Nephron progenitor cell (in vitro differentiated cells): ENCODE measurements around the gene PHF21B.
"Not testable (repeated sequence)": the region's sequence is repeated elsewhere in the genome, so short reads cannot be mapped to it uniquely, and the experiment has no call there.

Experiments
- DNase-seq: peaks from one replicate; pipeline ENCODE4 v3.0.0; 2021
- H3K27ac Mint-ChIP-seq: 2 replicates; pipeline ENCODE4 v1.8.0; 2021; ENCODE audit warnings: mild to moderate bottlenecking, moderate library complexity, mixed read lengths
- H3K27me3 Mint-ChIP-seq: 2 replicates; pipeline ENCODE4 v1.8.0; 2021; ENCODE audit warnings: mild to moderate bottlenecking, low read depth, mixed read lengths; ENCODE audit not compliant: poor library complexity
- H3K36me3 Mint-ChIP-seq: 2 replicates; pipeline ENCODE4 v1.8.0; 2021; ENCODE audit warnings: low read depth, mixed read lengths
- H3K4me1 Mint-ChIP-seq: 2 replicates; pipeline ENCODE4 v1.8.0; 2021; ENCODE audit warnings: mixed read lengths
- H3K4me3 Mint-ChIP-seq: 2 replicates; pipeline ENCODE4 v1.8.0; 2021; ENCODE audit warnings: mild to moderate bottlenecking, moderate library complexity, mixed read lengths
- H3K9me3 Mint-ChIP-seq: 2 replicates; pipeline ENCODE4 v1.8.0; 2021; ENCODE audit warnings: mild to moderate bottlenecking, moderate library complexity, mixed read lengths
- TF ChIP-seq, protein P1 (sequence below): fragments of 200-600 bp; sonication (generic); IDR thresholded peaks from 2 replicates; pipeline ENCODE4 v1.5.0; 2021; ENCODE audit warnings: antibody characterized with exemption

The PHF21B gene

DNA sequence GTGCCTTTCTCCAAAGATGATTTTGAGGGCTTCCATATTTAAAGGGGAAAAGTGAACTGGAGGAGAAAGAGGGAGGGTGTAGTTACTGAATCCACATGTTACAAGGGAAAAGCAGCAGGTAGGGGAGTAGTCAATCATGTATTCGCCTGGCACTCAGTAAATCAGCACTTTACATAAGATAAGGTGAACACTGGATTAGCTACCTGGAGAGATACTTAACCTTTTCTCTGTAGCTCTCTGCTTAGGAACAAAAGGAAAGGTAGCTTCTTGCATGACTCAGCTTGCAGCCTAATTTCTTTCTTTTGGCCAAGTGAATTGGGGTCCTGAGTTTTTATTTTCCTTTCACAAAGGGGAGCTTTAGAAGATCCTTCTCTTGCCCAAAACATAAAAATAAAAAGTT lies 43.3 kb upstream of the PHF21B start:
- H3K36me3 Mint-ChIP-seq: no peaks in the 10 kb centered on the region
- H3K9me3 Mint-ChIP-seq: no peaks in the 10 kb centered on the region
- no peak overlapping the region for H3K27ac Mint-ChIP-seq
- H3K4me1 Mint-ChIP-seq: peaks cover 13% of the 10 kb centered on the region
- DNase-seq: no peak
- H3K4me3 Mint-ChIP-seq: no peak overlapping the region
- TF ChIP-seq, protein P1, sequence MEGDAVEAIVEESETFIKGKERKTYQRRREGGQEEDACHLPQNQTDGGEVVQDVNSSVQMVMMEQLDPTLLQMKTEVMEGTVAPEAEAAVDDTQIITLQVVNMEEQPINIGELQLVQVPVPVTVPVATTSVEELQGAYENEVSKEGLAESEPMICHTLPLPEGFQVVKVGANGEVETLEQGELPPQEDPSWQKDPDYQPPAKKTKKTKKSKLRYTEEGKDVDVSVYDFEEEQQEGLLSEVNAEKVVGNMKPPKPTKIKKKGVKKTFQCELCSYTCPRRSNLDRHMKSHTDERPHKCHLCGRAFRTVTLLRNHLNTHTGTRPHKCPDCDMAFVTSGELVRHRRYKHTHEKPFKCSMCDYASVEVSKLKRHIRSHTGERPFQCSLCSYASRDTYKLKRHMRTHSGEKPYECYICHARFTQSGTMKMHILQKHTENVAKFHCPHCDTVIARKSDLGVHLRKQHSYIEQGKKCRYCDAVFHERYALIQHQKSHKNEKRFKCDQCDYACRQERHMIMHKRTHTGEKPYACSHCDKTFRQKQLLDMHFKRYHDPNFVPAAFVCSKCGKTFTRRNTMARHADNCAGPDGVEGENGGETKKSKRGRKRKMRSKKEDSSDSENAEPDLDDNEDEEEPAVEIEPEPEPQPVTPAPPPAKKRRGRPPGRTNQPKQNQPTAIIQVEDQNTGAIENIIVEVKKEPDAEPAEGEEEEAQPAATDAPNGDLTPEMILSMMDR: no peak
- H3K27me3 Mint-ChIP-seq: peaks cover 58% of the 10 kb centered on the region

DNA sequence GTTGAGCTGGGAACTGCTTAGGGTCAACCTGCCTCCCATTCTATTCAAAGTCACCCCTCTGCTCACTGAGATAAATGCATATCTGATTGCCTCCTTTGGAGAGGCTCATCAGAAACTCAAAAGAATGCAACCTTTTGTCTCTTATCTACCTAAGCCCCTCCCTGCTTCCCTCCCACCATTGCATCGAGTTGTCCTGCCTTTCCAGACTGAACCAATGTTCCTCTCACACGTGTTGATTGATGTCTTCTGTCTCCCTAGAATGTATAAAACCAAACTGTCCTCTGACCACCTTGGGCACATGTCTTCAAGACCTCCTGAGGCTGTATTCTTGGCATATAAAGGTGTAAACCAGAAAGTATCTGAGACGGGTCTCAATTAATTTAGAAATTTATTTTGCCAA lies 42.9 kb upstream of the PHF21B start:
- H3K4me1 Mint-ChIP-seq: peaks cover 13% of the 10 kb centered on the region
- not testable (repeated sequence) for H3K27ac Mint-ChIP-seq

DNA sequence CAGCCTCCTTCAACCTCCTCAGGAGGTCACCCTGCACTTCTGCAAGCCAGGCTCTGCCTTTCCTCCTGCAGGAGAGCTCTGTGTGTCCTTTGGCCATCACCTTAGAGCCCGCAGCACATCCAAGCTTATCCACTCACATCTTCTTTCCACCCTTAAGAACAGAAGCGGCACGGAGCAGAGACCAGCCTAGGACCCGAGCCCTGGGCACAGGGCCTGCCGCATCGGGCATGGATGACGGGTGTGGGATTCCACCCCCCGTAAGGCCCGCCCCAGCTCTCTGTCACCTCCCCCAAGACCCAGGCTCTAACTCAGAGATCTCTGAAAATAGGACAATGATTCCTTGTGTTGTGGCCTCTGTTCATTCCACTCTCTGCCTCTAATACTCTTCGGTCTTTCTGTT lies 42.1 kb upstream of the PHF21B start:
- no peak overlapping the region for H3K4me3 Mint-ChIP-seq
- no peak for DNase-seq
- peaks cover 20% of the 10 kb centered on the region for H3K4me1 Mint-ChIP-seq
- H3K9me3 Mint-ChIP-seq: peaks cover 4% of the 10 kb centered on the region
- no peak overlapping the region for H3K27ac Mint-ChIP-seq
- no peaks in the 10 kb centered on the region for H3K36me3 Mint-ChIP-seq
- TF ChIP-seq, protein P1: no peak
- H3K27me3 Mint-ChIP-seq: peaks cover 54% of the 10 kb centered on the region

More for the DNA sequence above, 42.9 kb upstream of the PHF21B start:
- not testable (repeated sequence) for H3K4me3 Mint-ChIP-seq, H3K36me3 Mint-ChIP-seq, H3K9me3 Mint-ChIP-seq, DNase-seq
- H3K27me3 Mint-ChIP-seq: peaks cover 55% of the 10 kb centered on the region

DNA sequence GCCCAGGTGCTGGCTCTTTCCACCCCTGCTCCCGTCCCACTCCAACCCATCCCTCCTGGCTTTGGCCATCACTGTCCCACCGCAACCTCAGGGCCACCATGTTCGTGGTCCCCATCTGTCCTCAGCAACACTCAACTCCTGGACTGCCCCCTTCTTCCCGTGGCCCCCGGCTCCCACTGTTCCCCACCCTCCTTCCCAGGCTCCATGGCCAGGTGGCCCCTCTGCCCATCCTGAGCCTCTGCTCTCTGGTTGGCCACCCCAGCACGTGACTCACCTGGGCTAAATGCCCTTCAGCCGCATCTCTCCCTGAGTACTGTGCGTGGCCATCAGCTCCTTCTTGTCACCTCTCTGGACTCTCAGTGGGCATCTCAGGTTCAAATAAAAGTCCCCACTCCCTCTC lies 41.6 kb upstream of the PHF21B start:
- Mint-ChIP-seq H3K9me3 (peaks cover 6% of the 10 kb centered on the region), H3K4me1 (peaks cover 24% of the 10 kb centered on the region), H3K36me3 (no peaks in the 10 kb centered on the region), H3K27me3 (peaks cover 54% of the 10 kb centered on the region), H3K4me3 (no peak overlapping the region), H3K27ac (no peak overlapping the region)
- DNase-seq: no peak
- TF ChIP-seq, protein P1: no peak

DNA sequence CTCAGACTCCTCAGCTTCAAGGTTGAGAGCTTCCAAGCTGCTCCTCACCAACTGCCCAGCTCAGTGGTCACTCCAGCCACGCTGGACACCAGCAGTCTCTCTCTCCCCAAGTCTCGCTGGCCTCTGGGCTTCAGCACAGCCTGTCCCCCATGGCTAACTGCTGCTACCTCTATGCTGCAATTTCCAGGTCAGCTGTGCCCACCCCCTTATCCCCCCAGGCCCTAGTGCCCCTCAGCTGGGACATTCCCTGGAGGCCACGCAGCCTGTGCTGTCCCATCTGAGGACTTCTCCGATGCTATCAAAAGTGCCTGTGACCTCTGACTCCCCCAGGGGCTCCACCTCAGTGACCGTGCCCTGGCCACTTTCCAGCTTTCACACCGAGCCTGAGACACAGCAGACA lies 37.5 kb upstream of the PHF21B start:
- H3K36me3 Mint-ChIP-seq: no peaks in the 10 kb centered on the region
- H3K4me3 Mint-ChIP-seq: peak overlapping the region; percentile 21
- H3K27ac Mint-ChIP-seq: no peak overlapping the region
- peaks cover 32% of the 10 kb centered on the region for H3K4me1 Mint-ChIP-seq
- peak; percentile 22 for DNase-seq
- peaks cover 25% of the 10 kb centered on the region for H3K9me3 Mint-ChIP-seq
- TF ChIP-seq, protein P1: no peak
- H3K27me3 Mint-ChIP-seq: peaks cover 55% of the 10 kb centered on the region

DNA sequence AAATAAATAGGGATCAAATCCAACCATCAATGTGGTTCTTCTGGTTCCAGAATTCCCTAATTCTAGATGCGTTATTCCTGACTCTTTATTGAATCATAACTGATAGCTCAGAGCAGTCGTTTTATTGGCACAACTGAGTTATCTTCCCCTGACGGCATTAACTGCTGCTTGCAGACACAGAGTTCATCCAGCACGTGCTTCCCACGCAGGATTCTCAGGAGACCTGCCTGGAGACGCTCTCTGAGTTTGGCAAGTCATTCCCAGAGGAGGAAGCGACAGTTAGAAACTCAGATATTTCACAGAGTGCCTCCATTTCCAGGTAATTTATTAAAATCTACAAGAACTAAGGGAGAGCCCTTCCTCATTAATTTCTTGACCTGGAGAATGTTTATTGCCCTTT lies 35.4 kb upstream of the PHF21B start:
- DNase-seq: no peak
- Mint-ChIP-seq H3K9me3 (peaks cover 25% of the 10 kb centered on the region), H3K27me3 (peaks cover 42% of the 10 kb centered on the region), H3K36me3 (no peaks in the 10 kb centered on the region), H3K4me1 (peaks cover 36% of the 10 kb centered on the region), H3K27ac (no peak overlapping the region), H3K4me3 (no peak overlapping the region)
- TF ChIP-seq, protein P1: no peak
